PC-9 (cell line): ENCODE measurements around the gene KDELR1. TPM values are rescaled to one million over a fixed set of nuclear protein-coding genes. Genes with fewer than 3 reads are reported as not detected.

Source experiments
- BruUV-seq: library from RNA; stranded (reverse); fragments of 400-500 nt; replicated peaks from 2 replicates; lab custom pipeline; 2021; lab: Mats Ljungman, UMichigan
- CTCF ChIA-PET: fragments of 300-600 bp; sonication (Branson Sonifier 250); formaldehyde crosslinking; loops from one replicate; lab custom pipeline; 2022; ENCODE audit warnings: antibody characterized with exemption; lab: Charles Lee
- POLR2A ChIA-PET: fragments of 300-600 bp; sonication (Branson Sonifier 250); formaldehyde crosslinking; loops from one replicate; lab custom pipeline; 2022; ENCODE audit warnings: antibody characterized with exemption; ENCODE audit not compliant: unreplicated experiment; lab: Charles Lee
- DNase-seq, 2 experiments: peaks; one replicate each; pipeline versions ENCODE4 v3.0.0 to v3.0.0-alpha.2; 2015 to 2022; ENCODE audit warnings: mixed read lengths in 1 of 2
- H2AFZ ChIP-seq: fragments of 200-600 bp; sonication (generic); 2 replicates; pipeline ENCODE4 v1.8.1; 2017; ENCODE audit warnings: antibody characterized with exemption
- H3F3A ChIP-seq: fragments of 200-600 bp; sonication (generic); 2 replicates; pipeline ENCODE4 v1.8.1; 2017; ENCODE audit warnings: antibody characterized with exemption, mild to moderate bottlenecking, low read depth; ENCODE audit not compliant: insufficient read depth
- H3K27ac ChIP-seq: fragments of 200-600 bp; sonication (generic); 2 replicates; pipeline ENCODE4 v1.6.1; 2016; ENCODE audit warnings: mixed run types
- H3K27me3 ChIP-seq: fragments of 200-600 bp; sonication (generic); 2 replicates; pipeline ENCODE4 v1.6.1; 2016; ENCODE audit warnings: low read depth, mixed run types; ENCODE audit not compliant: insufficient read depth
- H3K36me3 ChIP-seq: fragments of 200-600 bp; sonication (generic); 2 replicates; pipeline ENCODE4 v1.6.1; 2016; ENCODE audit warnings: low read depth, mixed run types
- H3K4me1 ChIP-seq: fragments of 200-600 bp; sonication (generic); replicated peaks from 2 replicates; pipeline ENCODE4 v1.6.1; 2016; ENCODE audit warnings: mixed run types; ENCODE audit not compliant: insufficient read depth
- H3K4me2 ChIP-seq: fragments of 200-600 bp; sonication (generic); 2 replicates; pipeline ENCODE4 v1.6.1; 2017; ENCODE audit warnings: mixed run types
- H3K4me3 ChIP-seq: fragments of 200-600 bp; sonication (generic); 2 replicates; pipeline ENCODE4 v1.6.1; 2016; ENCODE audit warnings: mixed run types
- H3K79me2 ChIP-seq: fragments of 200-600 bp; sonication (generic); 2 replicates; pipeline ENCODE4 v1.6.1; 2017; ENCODE audit warnings: low read depth, mixed run types
- H3K9me2 ChIP-seq: fragments of 200-600 bp; sonication (generic); 2 replicates; pipeline ENCODE4 v1.8.1; 2017; ENCODE audit warnings: mild to moderate bottlenecking; ENCODE audit not compliant: insufficient read depth
- H3K9me3 ChIP-seq: fragments of 200-600 bp; sonication (generic); 2 replicates; pipeline ENCODE4 v1.8.1; 2016; ENCODE audit warnings: low read depth; ENCODE audit not compliant: insufficient read depth
- H4K20me1 ChIP-seq: fragments of 200-600 bp; sonication (generic); 2 replicates; pipeline ENCODE4 v1.8.1; 2017; ENCODE audit not compliant: insufficient read depth
- EZH2 ChIP-seq: fragments of 200-600 bp; sonication (generic); IDR thresholded peaks from 2 replicates; pipeline ENCODE4 v1.8.0; 2017; ENCODE audit warnings: antibody characterized with exemption, low read depth
- intact Hi-C: fragments of 100-400 bp; cut with micrococcal nuclease; formaldehyde crosslinking; loops from one replicate; pipeline ENCODE4 v1.10.0; 2022; ENCODE audit not compliant: unreplicated experiment
- total RNA-seq: library from RNA; stranded (reverse); gene quantifications from 2 replicates; pipeline ENCODE4 v1.2.3, GENCODE V29; 2021
- TF ChIP-seq, protein P1 (sequence below): fragments of 200-600 bp; sonication (generic); conservative IDR thresholded peaks from 2 replicates; pipeline ENCODE4 v1.6.1; 2017; ENCODE audit warnings: mixed run types, antibody characterized with exemption, mild to moderate bottlenecking, moderate library complexity

The KDELR1 gene
- total RNA-seq, 1 experiment from 2014 or later: 261 TPM

DNA sequence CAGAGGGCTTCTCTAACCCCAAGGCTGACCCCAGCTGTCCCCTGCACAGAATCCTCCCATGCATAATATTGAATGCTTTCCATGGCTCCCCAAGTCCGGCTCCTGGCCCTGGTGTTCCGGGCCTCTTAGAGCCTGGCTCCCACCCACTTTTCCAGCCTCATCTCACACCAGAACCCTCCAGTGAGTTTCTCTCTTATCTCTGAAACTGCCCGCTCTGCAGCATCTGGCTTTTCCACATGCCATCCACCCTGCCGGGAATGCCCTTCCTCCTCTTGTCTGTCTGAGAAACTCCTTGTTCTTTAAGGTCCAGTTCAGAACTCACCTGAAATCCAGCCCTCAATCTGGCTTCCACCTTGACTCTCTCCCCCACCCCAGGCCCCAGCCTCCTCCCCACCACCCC, 20.4 kb downstream of the KDELR1 start:
- Histone ChIP-seq H3K9me3 (no peaks in the 10 kb centered on the region), H3K4me1 (peaks cover 8% of the 10 kb centered on the region), H3K79me2 (no peaks in the 10 kb centered on the region), H3K4me3 (no peak overlapping the region), H3K9me2 (no peaks in the 10 kb centered on the region), H3F3A (peaks cover 21% of the 10 kb centered on the region), H3K4me2 (no peak overlapping the region), H3K27me3 (no peaks in the 10 kb centered on the region), H3K27ac (no peak overlapping the region), H2AFZ (no peak overlapping the region), H4K20me1 (no peaks in the 10 kb centered on the region), H3K36me3 (no peaks in the 10 kb centered on the region)
- CTCF ChIA-PET: interaction anchor here (0.6 kb wide), 1 partner anchor 1698 kb away, joined by 6 read pairs; no protein-coding TSS in a partner anchor
- POLR2A ChIA-PET: no interaction called here
- no TSS peak for BruUV-seq
- no peak for TF ChIP-seq EZH2
- TF ChIP-seq, protein P1, sequence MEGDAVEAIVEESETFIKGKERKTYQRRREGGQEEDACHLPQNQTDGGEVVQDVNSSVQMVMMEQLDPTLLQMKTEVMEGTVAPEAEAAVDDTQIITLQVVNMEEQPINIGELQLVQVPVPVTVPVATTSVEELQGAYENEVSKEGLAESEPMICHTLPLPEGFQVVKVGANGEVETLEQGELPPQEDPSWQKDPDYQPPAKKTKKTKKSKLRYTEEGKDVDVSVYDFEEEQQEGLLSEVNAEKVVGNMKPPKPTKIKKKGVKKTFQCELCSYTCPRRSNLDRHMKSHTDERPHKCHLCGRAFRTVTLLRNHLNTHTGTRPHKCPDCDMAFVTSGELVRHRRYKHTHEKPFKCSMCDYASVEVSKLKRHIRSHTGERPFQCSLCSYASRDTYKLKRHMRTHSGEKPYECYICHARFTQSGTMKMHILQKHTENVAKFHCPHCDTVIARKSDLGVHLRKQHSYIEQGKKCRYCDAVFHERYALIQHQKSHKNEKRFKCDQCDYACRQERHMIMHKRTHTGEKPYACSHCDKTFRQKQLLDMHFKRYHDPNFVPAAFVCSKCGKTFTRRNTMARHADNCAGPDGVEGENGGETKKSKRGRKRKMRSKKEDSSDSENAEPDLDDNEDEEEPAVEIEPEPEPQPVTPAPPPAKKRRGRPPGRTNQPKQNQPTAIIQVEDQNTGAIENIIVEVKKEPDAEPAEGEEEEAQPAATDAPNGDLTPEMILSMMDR: no peak
- intact Hi-C loops: no loop called here
- no peak for DNase-seq

DNA sequence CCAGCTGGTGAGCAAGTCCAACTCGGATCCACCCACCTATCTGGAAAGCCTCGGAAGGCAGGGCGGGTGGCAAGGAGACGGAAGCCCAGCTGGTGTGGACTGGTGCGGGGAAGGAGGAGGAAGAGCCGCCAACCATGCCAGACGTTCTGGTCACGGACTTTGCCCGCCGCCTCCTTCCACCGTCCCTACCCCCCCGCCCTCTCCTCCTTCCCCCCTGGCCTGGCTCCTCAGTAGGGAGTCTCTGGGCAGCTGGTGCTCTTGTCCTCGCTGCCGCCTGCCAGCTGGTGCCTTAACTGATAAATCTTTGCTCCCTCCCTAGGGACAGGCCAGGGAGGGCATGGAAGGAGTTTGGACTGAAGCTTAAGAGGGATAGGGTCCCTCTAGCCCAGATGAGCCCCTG, 22.4 kb downstream of the KDELR1 start:
- H3F3A ChIP-seq: peaks cover 24% of the 10 kb centered on the region

DNA sequence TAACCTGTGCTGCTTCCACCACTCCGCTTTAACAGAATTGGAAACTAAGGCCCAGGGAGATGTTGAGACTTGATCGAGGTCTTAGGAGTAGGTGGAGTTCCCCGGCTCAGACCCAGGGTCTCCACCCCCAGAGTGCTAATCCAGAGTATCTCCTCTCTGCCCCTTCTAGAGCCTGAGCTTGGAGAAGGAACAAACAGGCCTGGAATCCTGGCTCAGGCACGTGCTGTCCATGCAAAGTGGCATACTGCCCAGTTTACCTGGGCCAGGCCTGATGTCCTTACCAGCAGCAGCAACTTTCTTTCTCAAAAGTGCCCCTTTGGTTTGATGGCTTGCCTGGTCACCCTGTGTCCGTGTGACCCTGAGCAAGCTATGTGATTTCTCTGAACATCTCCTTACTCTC, 23.5 kb downstream of the KDELR1 start:
- Histone ChIP-seq H2AFZ (no peak overlapping the region), H3F3A (peaks cover 24% of the 10 kb centered on the region), H3K4me2 (no peak overlapping the region), H3K9me3 (no peaks in the 10 kb centered on the region), H3K36me3 (no peaks in the 10 kb centered on the region), H3K4me3 (no peak overlapping the region), H3K4me1 (peaks cover 12% of the 10 kb centered on the region), H3K79me2 (no peaks in the 10 kb centered on the region), H3K27ac (no peak overlapping the region), H3K27me3 (no peaks in the 10 kb centered on the region), H4K20me1 (no peaks in the 10 kb centered on the region), H3K9me2 (no peaks in the 10 kb centered on the region)
- CTCF ChIA-PET: no interaction called here
- TF ChIP-seq, protein P1: no peak
- TF ChIP-seq EZH2: no peak
- DNase-seq: no peak
- POLR2A ChIA-PET: no interaction called here
- no TSS peak for BruUV-seq
- intact Hi-C loops: no loop called here

More for the DNA sequence above, 22.4 kb downstream of the KDELR1 start:
- Histone ChIP-seq H3K27me3 (no peaks in the 10 kb centered on the region), H2AFZ (no peak overlapping the region), H3K4me3 (no peak overlapping the region), H3K4me2 (no peak overlapping the region), H3K4me1 (peaks cover 15% of the 10 kb centered on the region), H3K27ac (no peak overlapping the region), H3K36me3 (no peaks in the 10 kb centered on the region), H3K79me2 (no peaks in the 10 kb centered on the region), H3K9me2 (no peaks in the 10 kb centered on the region), H3K9me3 (no peaks in the 10 kb centered on the region), H4K20me1 (no peaks in the 10 kb centered on the region)
- POLR2A ChIA-PET: interaction anchor here (0.6 kb wide), 1 partner anchor 250 kb away, joined by 30 read pairs; the partner anchor contains the start of gene RPL18
- TF ChIP-seq, protein P1: no peak
- no peak for TF ChIP-seq EZH2
- intact Hi-C loops: no loop called here
- no TSS peak for BruUV-seq
- CTCF ChIA-PET: interaction anchor here (0.6 kb wide), 1 partner anchor 23 kb away, joined by 3 read pairs; the partner anchor contains the start of gene KDELR1
- DNase-seq: no peak
